ENCODE results near the gene SPINT3. TPM values are rescaled to one million over a fixed set of nuclear protein-coding genes. Genes with fewer than 3 reads are reported as not detected.

SPINT3 gene
- total RNA-seq, 2 donors from 2014 or later = not detected

DNA sequence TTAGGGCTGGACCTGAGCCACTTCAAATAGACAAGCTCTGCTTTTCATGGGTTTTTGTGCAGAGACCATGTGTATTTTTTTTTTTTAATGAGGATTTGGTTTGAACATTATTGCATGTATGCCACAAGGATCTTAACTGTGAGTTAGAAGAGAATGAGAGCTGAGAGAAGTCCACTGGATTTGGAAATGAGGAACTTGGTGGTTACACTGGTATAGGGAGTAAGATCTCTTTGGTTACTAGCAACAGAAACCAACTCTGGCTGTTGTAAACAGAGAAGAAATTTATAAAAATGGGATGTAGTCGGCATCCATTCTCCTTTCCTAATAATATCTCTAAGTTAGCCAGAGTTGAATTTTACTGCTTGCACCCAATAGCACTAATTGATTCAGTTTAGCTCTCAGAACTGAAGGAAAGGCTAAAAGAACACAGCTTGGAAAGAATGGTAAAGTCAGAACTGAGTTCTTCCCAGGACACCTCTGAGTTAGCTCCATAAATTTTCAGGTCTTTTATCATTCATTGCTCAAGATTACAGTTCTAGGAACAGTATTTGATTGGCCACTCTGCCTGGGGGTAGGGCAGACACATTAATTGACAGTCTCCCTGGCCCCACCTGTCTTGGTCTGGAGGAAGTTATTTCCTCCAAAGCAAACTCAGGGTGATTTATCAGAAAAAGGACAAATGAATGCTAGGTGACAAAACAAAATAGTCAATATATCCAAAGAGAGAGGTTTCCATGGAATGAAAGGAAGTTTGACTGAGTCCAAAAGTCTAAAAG is 49.7 kb downstream of the SPINT3 start:
- TF ChIP-seq, protein P1, sequence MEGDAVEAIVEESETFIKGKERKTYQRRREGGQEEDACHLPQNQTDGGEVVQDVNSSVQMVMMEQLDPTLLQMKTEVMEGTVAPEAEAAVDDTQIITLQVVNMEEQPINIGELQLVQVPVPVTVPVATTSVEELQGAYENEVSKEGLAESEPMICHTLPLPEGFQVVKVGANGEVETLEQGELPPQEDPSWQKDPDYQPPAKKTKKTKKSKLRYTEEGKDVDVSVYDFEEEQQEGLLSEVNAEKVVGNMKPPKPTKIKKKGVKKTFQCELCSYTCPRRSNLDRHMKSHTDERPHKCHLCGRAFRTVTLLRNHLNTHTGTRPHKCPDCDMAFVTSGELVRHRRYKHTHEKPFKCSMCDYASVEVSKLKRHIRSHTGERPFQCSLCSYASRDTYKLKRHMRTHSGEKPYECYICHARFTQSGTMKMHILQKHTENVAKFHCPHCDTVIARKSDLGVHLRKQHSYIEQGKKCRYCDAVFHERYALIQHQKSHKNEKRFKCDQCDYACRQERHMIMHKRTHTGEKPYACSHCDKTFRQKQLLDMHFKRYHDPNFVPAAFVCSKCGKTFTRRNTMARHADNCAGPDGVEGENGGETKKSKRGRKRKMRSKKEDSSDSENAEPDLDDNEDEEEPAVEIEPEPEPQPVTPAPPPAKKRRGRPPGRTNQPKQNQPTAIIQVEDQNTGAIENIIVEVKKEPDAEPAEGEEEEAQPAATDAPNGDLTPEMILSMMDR (IDR thresholded peaks at IDR 0.05) = no peak
- H3K36me3 ChIP-seq = no peaks in the 10 kb centered on the region
- H3K27me3 ChIP-seq = no peaks in the 10 kb centered on the region
- H3K4me3 ChIP-seq = no peak overlapping the region
- no peaks in the 10 kb centered on the region for H3K9me3 ChIP-seq
- H3K27ac ChIP-seq = no peak overlapping the region
- peaks cover 0 to 16% of the 10 kb centered on the region in 2 donors for H3K4me1 ChIP-seq
- no peak for DNase-seq (ENCODE audit: low spot score)

DNA sequence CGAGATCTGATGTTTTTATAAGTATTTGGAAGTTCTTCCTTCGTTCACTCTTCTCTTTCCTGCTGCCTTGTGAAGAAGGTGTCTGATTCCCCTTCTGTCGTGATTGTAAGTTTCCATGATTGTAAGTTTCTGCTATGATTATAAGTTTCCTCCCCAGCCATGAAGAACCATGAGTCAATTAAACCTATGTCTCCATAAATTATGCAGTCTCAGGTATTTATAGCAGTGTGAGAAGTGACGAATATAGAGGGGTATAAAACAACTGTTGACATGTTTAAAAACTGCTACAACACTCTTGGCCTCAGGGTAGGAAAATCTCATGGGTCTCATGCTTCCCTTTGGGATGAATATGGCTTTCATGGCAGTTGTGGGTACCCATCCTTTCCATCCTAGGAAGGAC is 51.7 kb downstream of the SPINT3 start:
- Histone ChIP-seq H3K9me3 (no peaks in the 10 kb centered on the region), H3K4me3 (no peak overlapping the region), H3K27me3 (no peaks in the 10 kb centered on the region), H3K27ac (no peak overlapping the region), H3K4me1 (no peaks in the 10 kb centered on the region), H3K36me3 (no peaks in the 10 kb centered on the region)
- DNase-seq (ENCODE audit: low spot score) = no peak
- TF ChIP-seq, protein P1 (IDR thresholded peaks at IDR 0.05) = no peak

DNA sequence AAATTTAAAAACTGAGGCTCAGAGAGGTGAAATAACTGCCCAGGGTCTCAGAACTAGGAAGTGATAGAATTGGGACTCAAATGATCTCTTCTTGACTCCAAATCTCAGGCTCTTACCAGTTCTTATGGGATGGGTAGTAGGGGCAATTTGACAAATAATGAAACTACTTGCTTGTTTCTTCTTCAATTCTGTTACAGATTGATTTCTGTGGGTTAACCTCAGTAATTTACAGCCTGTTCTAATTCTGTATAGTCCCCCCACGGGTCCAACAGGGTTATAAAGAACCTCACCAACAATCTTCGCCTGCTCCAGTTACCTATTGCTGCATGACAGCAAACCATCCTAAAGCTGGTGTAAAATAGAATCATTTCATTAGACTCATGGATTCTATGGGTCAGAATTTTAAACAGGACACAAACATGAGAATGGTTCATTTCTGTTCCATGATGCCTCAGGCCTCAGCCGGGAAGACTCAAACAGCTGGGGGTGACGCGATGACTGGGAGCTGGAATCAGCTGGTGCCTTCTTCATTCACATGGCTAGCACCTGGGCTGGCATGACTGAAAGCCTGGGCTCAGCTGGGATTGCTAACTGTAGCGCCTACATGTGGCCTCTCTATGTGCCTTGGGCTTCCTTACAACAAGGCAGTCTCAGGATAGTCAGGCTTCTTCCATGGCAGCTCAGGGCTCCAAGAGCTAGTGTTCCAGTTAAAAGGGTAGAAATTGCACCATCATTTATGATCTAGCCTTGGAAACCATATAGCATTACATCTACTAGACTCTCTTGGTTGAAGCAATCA is 52.5 kb downstream of the SPINT3 start:
- Histone ChIP-seq H3K4me1 (no peaks in the 10 kb centered on the region), H3K36me3 (no peaks in the 10 kb centered on the region), H3K27ac (no peak overlapping the region), H3K4me3 (no peak overlapping the region), H3K9me3 (no peaks in the 10 kb centered on the region), H3K27me3 (no peaks in the 10 kb centered on the region)
- TF ChIP-seq, protein P1 (IDR thresholded peaks at IDR 0.05) = no peak
- no peak for DNase-seq (ENCODE audit: low spot score)

Other genes with a start within 250 kb of the SPINT3 start
- gene RBPJL, start 208.8 kb downstream of the SPINT3 start, total RNA-seq = not detected
- not detected for gene MATN4, start 207.3 kb downstream of the SPINT3 start, total RNA-seq
- gene SDC4, start 167.2 kb downstream of the SPINT3 start, total RNA-seq = 10 to 100 TPM; 71.4 to 95.2 TPM
- gene SYS1, start 152.5 kb downstream of the SPINT3 start, total RNA-seq = 10 to 100 TPM; 31.7 to 41.9 TPM
- gene TP53TG5, start 137.3 kb downstream of the SPINT3 start, total RNA-seq = not detected
- gene DBNDD2, start 107.3 kb downstream of the SPINT3 start, total RNA-seq = 100 to 1,000 TPM; 139 to 159 TPM
- gene PIGT, start 99.5 kb downstream of the SPINT3 start, total RNA-seq = 100 to 1,000 TPM; 140 to 168 TPM
- 10 to 100 TPM in 1 of 2 donors, not detected in 1; 12.4 TPM for gene WFDC2, start 45.9 kb downstream of the SPINT3 start, total RNA-seq
- not detected for gene WFDC6, start 23.9 kb upstream of the SPINT3 start, total RNA-seq
- not detected for gene EPPIN, start 31.8 kb upstream of the SPINT3 start, total RNA-seq
- not detected for gene WFDC8, start 63.7 kb upstream of the SPINT3 start, total RNA-seq
- gene WFDC10A, start 114.1 kb upstream of the SPINT3 start, total RNA-seq = not detected
- not detected for gene WFDC9, start 115.7 kb upstream of the SPINT3 start, total RNA-seq
- gene WFDC11, start 154.6 kb upstream of the SPINT3 start, total RNA-seq = not detected
- not detected for gene WFDC13, start 186.4 kb upstream of the SPINT3 start, total RNA-seq
- gene WFDC10B, start 189.4 kb upstream of the SPINT3 start, total RNA-seq = not detected
- not detected for gene SPINT4, start 206.7 kb upstream of the SPINT3 start, total RNA-seq